Lung (tissue), 12 donors: ENCODE measurements around the gene ASAP2. TPM values are rescaled to one million over a fixed set of nuclear protein-coding genes. Genes with fewer than 3 reads are reported as not detected.

Source experiments
- ATAC-seq: fragments of 200-7000 bp; cut with Tn5 transposase; one replicate; pipeline ENCODE4 v1.9.1; 2020; ENCODE audit warnings: moderate number of reproducible peaks; ENCODE audit not compliant: insufficient read depth, low FRiP score
- DNase-seq, 3 donors: peaks; one replicate each; pipeline ENCODE4 v3.0.0-alpha.2; 2013 to 2017
- H3K27ac ChIP-seq, 2 donors: one replicate each; pipeline ENCODE4 v1.5.1; 2013; ENCODE audit warnings: mild to moderate bottlenecking in 2 of 2, moderate library complexity in 2 of 2, control low read depth in 1 of 2, inconsistent platforms in 1 of 2, low read depth in 1 of 2, low read length in 1 of 2
- H3K27me3 ChIP-seq, 3 donors: one replicate each; pipeline ENCODE4 v1.5.1; 2013; ENCODE audit warnings: low read length in 2 of 3; ENCODE audit not compliant: control insufficient read depth in 3 of 3, insufficient read depth in 3 of 3
- H3K36me3 ChIP-seq, 4 donors: one replicate each; pipeline ENCODE4 v1.5.1; 2013; ENCODE audit warnings: low read length in 4 of 4, mild to moderate bottlenecking in 1 of 4, moderate library complexity in 1 of 4; ENCODE audit not compliant: control insufficient read depth in 4 of 4, insufficient read depth in 4 of 4
- H3K4me1 ChIP-seq, 5 donors: one replicate each; pipeline ENCODE4 v1.5.1; 2013; ENCODE audit warnings: low read length in 5 of 5, mild to moderate bottlenecking in 2 of 5, moderate library complexity in 1 of 5; ENCODE audit not compliant: control insufficient read depth in 5 of 5, insufficient read depth in 5 of 5
- H3K4me3 ChIP-seq: one replicate; pipeline ENCODE4 v1.5.1; 2013; ENCODE audit warnings: mild to moderate bottlenecking, control low read depth, moderate library complexity
- H3K9ac ChIP-seq, 2 donors: one replicate each; pipeline ENCODE4 v1.5.1; 2013; ENCODE audit warnings: low read length in 2 of 2, control low read depth in 1 of 2; ENCODE audit not compliant: insufficient read depth in 1 of 2
- H3K9me3 ChIP-seq, 4 donors: one replicate each; pipeline ENCODE4 v1.5.1; 2013; ENCODE audit warnings: low read length in 3 of 4, mild to moderate bottlenecking in 1 of 4, moderate library complexity in 1 of 4; ENCODE audit not compliant: control insufficient read depth in 4 of 4, insufficient read depth in 3 of 4
- WGBS, 2 donors: extraction: QIAGEN DNeasy Blood & Tissue Kit; methylation state at CpG; one replicate each; pipeline ENCODE4 v1.1.7; 2013; 5-methylcytosine and 5-hydroxymethylcytosine counted together
- polyA plus RNA-seq, 2 donors: library from polyadenylated mRNA; stranded (reverse); fragments of 200-250 nt; gene quantifications; one replicate each; pipeline ENCODE4 v1.2.1, GENCODE V29; 2013
- total RNA-seq, 2 donors: library from RNA; depleted of rRNA in 1 of 2; stranded (reverse); fragments of >200 nt in 1 of 2; gene quantifications; one replicate each; pipeline ENCODE4 v1.2.1, GENCODE V29; 2014 to 2021
- TF ChIP-seq, protein P1 (sequence below): IDR thresholded peaks from 2 replicates; pipeline ENCODE4 v1.5.1; 2012; ENCODE audit warnings: mild to moderate bottlenecking; ENCODE audit errors: control extremely low read depth, extremely low read depth
- donor health status: control.
- donor health status: control.
- donor health status: Bipolar disorder and iron deficiency.
- donor health status: healthy.
- donor health status: DM: yes; HTN: yes; CAD: no.

ASAP2 gene
- total and polyA plus RNA-seq, 4 donors, result 7.4 to 30.9 (median 17.0) TPM

DNA sequence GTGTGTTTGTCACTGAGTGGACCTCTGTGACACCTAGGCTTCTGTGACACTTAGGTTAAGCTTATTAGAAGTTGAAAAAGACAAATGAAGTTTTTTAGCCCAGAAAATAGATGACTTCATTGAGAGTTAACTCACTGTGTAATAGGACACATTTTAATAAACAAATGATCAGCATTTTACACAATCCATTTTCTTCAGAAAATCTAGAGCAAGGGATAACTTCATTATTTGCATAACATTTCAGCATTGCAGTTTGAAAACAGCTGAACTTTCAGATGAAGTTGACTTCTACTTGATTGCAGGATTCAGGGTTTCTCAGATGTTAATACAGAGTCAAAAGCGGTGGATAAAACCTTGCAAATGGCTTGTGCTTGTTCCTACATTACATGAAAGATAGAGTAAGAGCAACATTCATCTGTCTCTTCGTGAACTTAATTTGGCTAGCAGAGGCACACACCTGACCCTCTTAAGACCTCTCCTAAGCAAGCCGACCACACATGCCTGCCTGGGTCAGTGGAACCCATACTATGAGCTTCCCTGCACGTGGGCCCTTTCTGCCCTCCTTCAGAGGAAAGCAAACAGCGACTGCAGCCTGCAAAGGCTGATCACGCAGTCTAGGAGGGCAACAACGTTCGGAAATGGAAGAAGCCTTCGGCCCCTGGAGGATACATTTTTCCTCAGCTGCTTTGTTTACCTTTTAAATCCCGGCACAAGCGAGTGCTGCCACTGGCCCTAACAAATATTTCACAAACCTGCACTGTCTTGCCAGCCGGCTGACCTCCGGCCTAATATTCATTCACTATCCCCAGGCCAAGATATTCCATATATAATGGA, 200.1 kb downstream of the ASAP2 start:
- Histone ChIP-seq H3K9me3 (no peaks in the 10 kb centered on the region), H3K27ac (peak overlapping the region in 1 of 2 donors; percentile 67), H3K36me3 (peaks cover 7 to 21% (median 14%) of the 10 kb centered on the region in 4 donors), H3K9ac (no peak overlapping the region), H3K4me1 (no peaks in the 10 kb centered on the region), H3K4me3 (no peak overlapping the region), H3K27me3 (no peaks in the 10 kb centered on the region)
- ATAC-seq (no peak), DNase-seq (no peak)
- 74 to 77% methylated on average over 13 of the region's 13 CpGs for WGBS, 2 donors
- TF ChIP-seq, protein P1, sequence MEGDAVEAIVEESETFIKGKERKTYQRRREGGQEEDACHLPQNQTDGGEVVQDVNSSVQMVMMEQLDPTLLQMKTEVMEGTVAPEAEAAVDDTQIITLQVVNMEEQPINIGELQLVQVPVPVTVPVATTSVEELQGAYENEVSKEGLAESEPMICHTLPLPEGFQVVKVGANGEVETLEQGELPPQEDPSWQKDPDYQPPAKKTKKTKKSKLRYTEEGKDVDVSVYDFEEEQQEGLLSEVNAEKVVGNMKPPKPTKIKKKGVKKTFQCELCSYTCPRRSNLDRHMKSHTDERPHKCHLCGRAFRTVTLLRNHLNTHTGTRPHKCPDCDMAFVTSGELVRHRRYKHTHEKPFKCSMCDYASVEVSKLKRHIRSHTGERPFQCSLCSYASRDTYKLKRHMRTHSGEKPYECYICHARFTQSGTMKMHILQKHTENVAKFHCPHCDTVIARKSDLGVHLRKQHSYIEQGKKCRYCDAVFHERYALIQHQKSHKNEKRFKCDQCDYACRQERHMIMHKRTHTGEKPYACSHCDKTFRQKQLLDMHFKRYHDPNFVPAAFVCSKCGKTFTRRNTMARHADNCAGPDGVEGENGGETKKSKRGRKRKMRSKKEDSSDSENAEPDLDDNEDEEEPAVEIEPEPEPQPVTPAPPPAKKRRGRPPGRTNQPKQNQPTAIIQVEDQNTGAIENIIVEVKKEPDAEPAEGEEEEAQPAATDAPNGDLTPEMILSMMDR, result no peak

DNA sequence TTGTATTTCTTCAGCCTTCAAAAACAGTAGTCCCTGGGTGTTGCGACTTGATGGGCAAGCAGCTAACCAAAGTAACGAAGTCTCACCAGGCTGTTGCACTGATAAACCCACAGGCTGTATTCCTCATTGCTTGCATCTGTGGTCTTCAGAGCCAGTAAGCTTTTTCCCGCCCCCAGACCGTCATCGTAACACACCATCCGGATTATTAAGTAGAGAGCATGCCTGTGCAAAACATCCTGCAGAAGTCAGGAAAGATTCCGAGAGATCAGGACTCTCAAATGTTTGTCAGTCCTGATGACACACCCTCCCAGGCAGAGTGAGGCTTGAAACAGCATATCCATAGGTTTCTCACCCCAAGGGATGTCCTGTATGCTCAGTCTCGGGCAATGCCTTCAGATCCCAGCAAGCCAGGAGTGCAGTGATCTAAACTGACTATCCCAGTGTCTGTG, 200.8 kb downstream of the ASAP2 start:
- ATAC-seq, result no peak
- TF ChIP-seq, protein P1, result no peak
- WGBS, 2 donors, result 84 to 86% methylated on average over 8 of the region's 8 CpGs
- Histone ChIP-seq H3K27me3 (no peaks in the 10 kb centered on the region), H3K27ac (no peak overlapping the region), H3K4me1 (no peaks in the 10 kb centered on the region), H3K9me3 (no peaks in the 10 kb centered on the region), H3K4me3 (no peak overlapping the region), H3K36me3 (peaks cover 12 to 19% (median 14%) of the 10 kb centered on the region in 4 donors), H3K9ac (no peak overlapping the region)
- DNase-seq, result no peak

DNA sequence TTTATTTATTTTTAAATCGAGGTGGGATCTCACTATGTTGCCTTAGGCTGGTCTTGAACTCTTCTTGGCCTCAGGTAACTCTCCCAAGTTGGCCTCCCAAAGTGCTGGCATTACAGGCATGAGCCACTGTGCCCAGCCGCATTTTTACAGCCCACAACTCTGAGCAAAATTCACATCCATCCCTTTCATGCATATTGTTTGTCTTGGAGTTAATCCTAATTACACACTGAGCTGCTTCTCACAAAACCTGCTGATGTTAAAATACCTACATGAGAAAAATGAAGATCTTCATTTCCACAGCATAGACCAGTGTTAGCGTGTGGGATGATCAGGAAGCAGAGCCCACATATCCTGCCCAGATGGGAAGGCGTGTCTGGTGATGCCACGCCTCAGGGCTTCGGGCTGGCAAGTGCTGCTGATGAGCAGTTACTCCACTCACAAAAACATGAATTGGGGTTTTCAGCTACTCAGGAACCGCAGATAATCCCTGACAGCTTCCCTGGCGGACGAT, 202.1 kb downstream of the ASAP2 start:
- no peak overlapping the region for H3K9ac ChIP-seq
- no peaks in the 10 kb centered on the region for H3K9me3 ChIP-seq
- H3K27me3 ChIP-seq, result no peaks in the 10 kb centered on the region
- ATAC-seq (no peak), DNase-seq (peak in 1 of 3 donors; percentile 35)
- TF ChIP-seq, protein P1, result no peak
- no peaks in the 10 kb centered on the region for H3K4me1 ChIP-seq
- 77 to 80% methylated on average over 9 of the region's 9 CpGs for WGBS, 2 donors
- H3K36me3 ChIP-seq, result peaks cover 12 to 21% (median 15%) of the 10 kb centered on the region in 4 donors
- H3K4me3 ChIP-seq, result no peak overlapping the region
- no peak overlapping the region for H3K27ac ChIP-seq
